HL-60 (cell line): Measurements from ENCODE around the gene CCDC92.

Source experiments
- CTCF ChIP-seq: IDR thresholded peaks from one replicate; pipeline ENCODE4 v1.5.1; 2011; ENCODE audit warnings: low read length, control low read depth, inconsistent platforms; ENCODE audit not compliant: insufficient read depth
- GABPA ChIP-seq: IDR thresholded peaks from 2 replicates; pipeline ENCODE4 v1.6.1; 2012; ENCODE audit warnings: low read depth
- POLR2AphosphoS5 ChIP-seq: IDR thresholded peaks from 2 replicates; pipeline ENCODE4 v1.6.1; 2012; ENCODE audit warnings: low read depth
- REST ChIP-seq: IDR thresholded peaks from 2 replicates; pipeline ENCODE4 v1.6.1; 2012; ENCODE audit warnings: low read depth; ENCODE audit not compliant: insufficient replicate concordance
- SPI1 ChIP-seq: IDR thresholded peaks from 2 replicates; pipeline ENCODE4 v1.6.1; 2012; ENCODE audit warnings: low read depth, mild to moderate bottlenecking, borderline replicate concordance

- TF ChIP-seq POLR2AphosphoS5, result no peak
- no peak for TF ChIP-seq CTCF
- no peak for TF ChIP-seq REST
- no peak for TF ChIP-seq GABPA
- no peak for TF ChIP-seq SPI1
These were observed 74.0 kb downstream of the CCDC92 start for GRCh38 chr12:123898673-123899072.
